ENCODE data around the gene TRMT10A. TPM values are rescaled to one million over a fixed set of nuclear protein-coding genes. Genes with fewer than 3 reads are reported as not detected.
A peak's percentile ranks its signal among the peaks of the same experiment; 100 is the strongest.

Gene TRMT10A
- total RNA-seq (1 to 10 TPM; 5.4 to 5.7 TPM), polyA plus RNA-seq (1 to 10 TPM; 3.7 to 5.4 TPM)

- peak within 1 kb of the TSS; percentile 74 to 95 for H3K4me3 ChIP-seq (ENCODE audit: low read length in 2 of 2)
- ChIA-PET POLR2A (ENCODE audit: partially characterized antibody) (interaction anchor here (0.6 to 2.7 kb wide), 25 partner anchors 10 to 1421 kb away, joined by 3 to 33 read pairs (median 5); partner anchors contain the start of genes ADH5, DAPP1, DNAJB14 and EIF4E), CTCF (ENCODE audit: partially characterized antibody) (interaction anchor here (0.6 to 4.1 kb wide), 14 partner anchors 12 to 569 kb away, joined by 3 to 37 read pairs (median 5); partner anchors contain the start of genes LAMTOR3 and METAP1)
- H3K27me3 Mint-ChIP-seq: peaks cover 7 to 14% of the 10 kb centered on the region in 2 donors
- peaks cover 0 to 3% (median 0%) of the 10 kb centered on the region in 8 donors for H3K9me3 Mint-ChIP-seq
- H3K36me3 ChIP-seq (ENCODE audit: insufficient read depth, low read length): no peaks in the 10 kb centered on the region
- H3K9me3 ChIP-seq (ENCODE audit: control insufficient read depth in 1 of 2, low read length in 2 of 2): no peaks in the 10 kb centered on the region
- no peaks in the 10 kb centered on the region for H3K27me3 ChIP-seq (ENCODE audit: insufficient read depth, low read length)
- DNase-seq: peak; percentile 97 to 98 (median 98)
- H3K27ac Mint-ChIP-seq: peak within 1 kb of the TSS; percentile 99 to 100 (median 100)
- peak within 1 kb of the TSS; percentile 93 for H3K27ac ChIP-seq (ENCODE audit: low read depth, low read length)
- peaks cover 10% of the 10 kb centered on the region for H3K4me1 ChIP-seq (ENCODE audit: insufficient read depth, low read length)
- H3K4me3 Mint-ChIP-seq: peak within 1 kb of the TSS; percentile 95 to 99 (median 98)
- H3K36me3 Mint-ChIP-seq: peaks cover 0 to 7% of the 10 kb centered on the region in 2 donors
- intact Hi-C loops (cut with micrococcal nuclease): loop anchor here (1.0 to 5.0 kb wide), 8 partner anchors 331 to 1420 kb away; partner anchors contain the start of genes ADH5, EIF4E, LAMTOR3 and METAP1
- H3K4me1 Mint-ChIP-seq: peaks cover 13 to 24% (median 19%) of the 10 kb centered on the region in 4 donors
These were observed at the start of gene TRMT10A for GRCh38 chr4:99563310-99564186. TSS of gene TRMT10A (minus strand) at chr4:99564039. CDS start at chr4:99559338, 4,701 bp downstream.

- Histone ChIP-seq H3K27ac (ENCODE audit: low read depth, low read length) (no peak overlapping the region), H3K36me3 (ENCODE audit: insufficient read depth, low read length) (no peaks in the 10 kb centered on the region), H3K4me3 (ENCODE audit: low read length in 2 of 2) (no peak overlapping the region), H3K9me3 (ENCODE audit: control insufficient read depth in 1 of 2, low read length in 2 of 2) (no peaks in the 10 kb centered on the region), H3K27me3 (ENCODE audit: insufficient read depth, low read length) (no peaks in the 10 kb centered on the region), H3K4me1 (ENCODE audit: insufficient read depth, low read length) (no peaks in the 10 kb centered on the region)
- peaks cover 6 to 15% of the 10 kb centered on the region in 2 donors for H3K27me3 Mint-ChIP-seq
- intact Hi-C loops (cut with micrococcal nuclease): no loop called here
- ChIA-PET POLR2A (ENCODE audit: partially characterized antibody) (no interaction called here), CTCF (ENCODE audit: partially characterized antibody) (interaction anchor here (1.0 kb wide), 1 partner anchor 11 kb away, joined by 3 read pairs; no protein-coding TSS in a partner anchor)
- no peak overlapping the region for H3K4me3 Mint-ChIP-seq
- no peaks in the 10 kb centered on the region for H3K9me3 Mint-ChIP-seq
- DNase-seq: no peak
- H3K4me1 Mint-ChIP-seq: no peaks in the 10 kb centered on the region
- no peak overlapping the region for H3K27ac Mint-ChIP-seq
- no peaks in the 10 kb centered on the region for H3K36me3 Mint-ChIP-seq
These were observed 48.9 kb upstream of the TRMT10A start for GRCh38 chr4:99612704-99613103.

- POLR2A ChIA-PET (ENCODE audit: partially characterized antibody): no interaction called here
- CTCF ChIA-PET (ENCODE audit: partially characterized antibody): interaction anchor here (1.0 kb wide), 1 partner anchor 11 kb away, joined by 3 read pairs; no protein-coding TSS in a partner anchor
- intact Hi-C loops (cut with micrococcal nuclease): no loop called here
- Histone ChIP-seq H3K4me1 (ENCODE audit: insufficient read depth, low read length) (no peaks in the 10 kb centered on the region), H3K27me3 (ENCODE audit: insufficient read depth, low read length) (no peaks in the 10 kb centered on the region), H3K27ac (ENCODE audit: low read depth, low read length) (no peak overlapping the region), H3K4me3 (ENCODE audit: low read length in 2 of 2) (no peak overlapping the region), H3K9me3 (ENCODE audit: control insufficient read depth in 1 of 2, low read length in 2 of 2) (no peaks in the 10 kb centered on the region), H3K36me3 (ENCODE audit: insufficient read depth, low read length) (no peaks in the 10 kb centered on the region)
- H3K4me3 Mint-ChIP-seq: no peak overlapping the region
- no peak overlapping the region for H3K27ac Mint-ChIP-seq
- H3K4me1 Mint-ChIP-seq: no peaks in the 10 kb centered on the region
- H3K27me3 Mint-ChIP-seq: peaks cover 7 to 14% of the 10 kb centered on the region in 2 donors
- peaks cover 0 to 2% (median 0%) of the 10 kb centered on the region in 8 donors for H3K9me3 Mint-ChIP-seq
- no peak for DNase-seq
- no peaks in the 10 kb centered on the region for H3K36me3 Mint-ChIP-seq
These were observed 48.4 kb upstream of the TRMT10A start for GRCh38 chr4:99612281-99612680.

- Histone ChIP-seq H3K4me3 (ENCODE audit: low read length in 2 of 2) (no peak overlapping the region), H3K4me1 (ENCODE audit: insufficient read depth, low read length) (no peaks in the 10 kb centered on the region), H3K36me3 (ENCODE audit: insufficient read depth, low read length) (no peaks in the 10 kb centered on the region), H3K27ac (ENCODE audit: low read depth, low read length) (no peak overlapping the region), H3K9me3 (ENCODE audit: control insufficient read depth in 1 of 2, low read length in 2 of 2) (no peaks in the 10 kb centered on the region), H3K27me3 (ENCODE audit: insufficient read depth, low read length) (no peaks in the 10 kb centered on the region)
- H3K27me3 Mint-ChIP-seq: peaks cover 8 to 15% of the 10 kb centered on the region in 2 donors
- no peaks in the 10 kb centered on the region for H3K36me3 Mint-ChIP-seq
- peaks cover 0 to 2% (median 0%) of the 10 kb centered on the region in 8 donors for H3K9me3 Mint-ChIP-seq
- POLR2A ChIA-PET (ENCODE audit: partially characterized antibody): no interaction called here
- intact Hi-C loops (cut with micrococcal nuclease): no loop called here
- H3K27ac Mint-ChIP-seq: no peak overlapping the region
- H3K4me3 Mint-ChIP-seq: no peak overlapping the region
- no peaks in the 10 kb centered on the region for H3K4me1 Mint-ChIP-seq
- DNase-seq: no peak
- CTCF ChIA-PET (ENCODE audit: partially characterized antibody): no interaction called here
These were observed 46.9 kb upstream of the TRMT10A start for GRCh38 chr4:99610605-99611175.

GRCh38 chr4:99608417-99608816 lies 44.6 kb upstream of the TRMT10A start:
- H3K36me3 Mint-ChIP-seq: no peaks in the 10 kb centered on the region
- H3K27me3 Mint-ChIP-seq: peaks cover 8 to 16% of the 10 kb centered on the region in 2 donors
- no peaks in the 10 kb centered on the region for H3K4me1 ChIP-seq (ENCODE audit: insufficient read depth, low read length)
- ChIA-PET CTCF (ENCODE audit: partially characterized antibody) (no interaction called here), POLR2A (ENCODE audit: partially characterized antibody) (no interaction called here)
- intact Hi-C loops (cut with micrococcal nuclease): no loop called here
- DNase-seq: no peak
- no peak overlapping the region for H3K27ac Mint-ChIP-seq
- no peak overlapping the region for H3K4me3 Mint-ChIP-seq
- no peaks in the 10 kb centered on the region for H3K36me3 ChIP-seq (ENCODE audit: insufficient read depth, low read length)
- H3K4me3 ChIP-seq (ENCODE audit: low read length in 2 of 2): no peak overlapping the region
- no peaks in the 10 kb centered on the region for H3K9me3 ChIP-seq (ENCODE audit: control insufficient read depth in 1 of 2, low read length in 2 of 2)
- peaks cover 0 to 2% (median 0%) of the 10 kb centered on the region in 8 donors for H3K9me3 Mint-ChIP-seq
- no peaks in the 10 kb centered on the region for H3K27me3 ChIP-seq (ENCODE audit: insufficient read depth, low read length)
- H3K27ac ChIP-seq (ENCODE audit: low read depth, low read length): no peak overlapping the region
- no peaks in the 10 kb centered on the region for H3K4me1 Mint-ChIP-seq

GRCh38 chr4:99606716-99607115 lies 42.9 kb upstream of the TRMT10A start:
- no peak for DNase-seq
- Mint-ChIP-seq H3K27me3 (peaks cover 8 to 12% of the 10 kb centered on the region in 2 donors), H3K4me3 (no peak overlapping the region), H3K4me1 (no peaks in the 10 kb centered on the region), H3K27ac (no peak overlapping the region), H3K9me3 (peaks cover 0 to 2% (median 0%) of the 10 kb centered on the region in 8 donors), H3K36me3 (no peaks in the 10 kb centered on the region)
- ChIA-PET POLR2A (ENCODE audit: partially characterized antibody) (no interaction called here), CTCF (ENCODE audit: partially characterized antibody) (no interaction called here)
- H3K27ac ChIP-seq (ENCODE audit: low read depth, low read length): no peak overlapping the region
- no peak overlapping the region for H3K4me3 ChIP-seq (ENCODE audit: low read length in 2 of 2)
- H3K36me3 ChIP-seq (ENCODE audit: insufficient read depth, low read length): no peaks in the 10 kb centered on the region
- H3K27me3 ChIP-seq (ENCODE audit: insufficient read depth, low read length): no peaks in the 10 kb centered on the region
- no peaks in the 10 kb centered on the region for H3K4me1 ChIP-seq (ENCODE audit: insufficient read depth, low read length)
- intact Hi-C loops (cut with micrococcal nuclease): no loop called here
- no peaks in the 10 kb centered on the region for H3K9me3 ChIP-seq (ENCODE audit: control insufficient read depth in 1 of 2, low read length in 2 of 2)

- Mint-ChIP-seq H3K9me3 (no peaks in the 10 kb centered on the region), H3K27ac (no peak overlapping the region), H3K36me3 (no peaks in the 10 kb centered on the region), H3K4me1 (no peaks in the 10 kb centered on the region), H3K27me3 (no peaks in the 10 kb centered on the region), H3K4me3 (no peak overlapping the region)
- DNase-seq: no peak
- Histone ChIP-seq H3K27ac (ENCODE audit: low read depth, low read length) (no peak overlapping the region), H3K36me3 (ENCODE audit: insufficient read depth, low read length) (no peaks in the 10 kb centered on the region), H3K4me3 (ENCODE audit: low read length in 2 of 2) (no peak overlapping the region), H3K9me3 (ENCODE audit: control insufficient read depth in 1 of 2, low read length in 2 of 2) (no peaks in the 10 kb centered on the region), H3K27me3 (ENCODE audit: insufficient read depth, low read length) (no peaks in the 10 kb centered on the region), H3K4me1 (ENCODE audit: insufficient read depth, low read length) (no peaks in the 10 kb centered on the region)
- ChIA-PET CTCF (ENCODE audit: partially characterized antibody) (no interaction called here), POLR2A (ENCODE audit: partially characterized antibody) (no interaction called here)
- intact Hi-C loops (cut with micrococcal nuclease): no loop called here
These were observed 31.0 kb upstream of the TRMT10A start for GRCh38 chr4:99594818-99595217.
